Islet precursor cell (in vitro differentiated cells): Measurements from ENCODE around the gene CACFD1.
"Not testable (repeated sequence)": the region's sequence is repeated elsewhere in the genome, so short reads cannot be mapped to it uniquely, and the experiment has no call there.

ENCODE experiments used
- DNase-seq: peaks from one replicate; pipeline ENCODE4 v3.0.0-alpha.2; 2018

The CACFD1 gene

GRCh38 chr9:133441571-133441970, 18.2 kb upstream of the CACFD1 start:
- no peak for DNase-seq

GRCh38 chr9:133443248-133443647, 16.5 kb upstream of the CACFD1 start:
- DNase-seq, result no peak

GRCh38 chr9:133443982-133444381, 15.8 kb upstream of the CACFD1 start:
- DNase-seq, result no peak

GRCh38 chr9:133445293-133445969, 14.3 kb upstream of the CACFD1 start:
- no peak for DNase-seq

GRCh38 chr9:133448487-133448972, 11.2 kb upstream of the CACFD1 start:
- DNase-seq, result no peak

GRCh38 chr9:133449760-133450159, 10.0 kb upstream of the CACFD1 start:
- DNase-seq, result no peak

GRCh38 chr9:133451865-133452264, 7.9 kb upstream of the CACFD1 start:
- DNase-seq, result not testable (repeated sequence)

- no peak for DNase-seq
Observed at GRCh38 chr9:133452562-133452961, 7.2 kb upstream of the CACFD1 start.

- no peak for DNase-seq
Observed at GRCh38 chr9:133453651-133454050, 6.1 kb upstream of the CACFD1 start.

- DNase-seq, result no peak
Observed at GRCh38 chr9:133454325-133454724, 5.5 kb upstream of the CACFD1 start.

GRCh38 chr9:133454943-133455673, 4.7 kb upstream of the CACFD1 start:
- no peak for DNase-seq

GRCh38 chr9:133455936-133456335, 3.8 kb upstream of the CACFD1 start:
- DNase-seq, result no peak

- DNase-seq, result peak; percentile 73
Observed at GRCh38 chr9:133456409-133456808, 3.4 kb upstream of the CACFD1 start.

- no peak for DNase-seq
Observed at GRCh38 chr9:133457233-133457632, 2.5 kb upstream of the CACFD1 start.

- DNase-seq, result no peak
Observed at GRCh38 chr9:133457748-133458147, 2.0 kb upstream of the CACFD1 start.

GRCh38 chr9:133458643-133459312, 1.0 kb upstream of the CACFD1 start:
- no peak for DNase-seq

GRCh38 chr9:133460405-133461175, 812 bp downstream of the CACFD1 start:
- peak; percentile 83 for DNase-seq

- DNase-seq, result peak; percentile 70
Observed at GRCh38 chr9:133461975-133462374, 2.2 kb downstream of the CACFD1 start.

- DNase-seq, result no peak
Observed at GRCh38 chr9:133463234-133463863, 3.6 kb downstream of the CACFD1 start.

- no peak for DNase-seq
Observed at GRCh38 chr9:133463864-133464615, 4.3 kb downstream of the CACFD1 start.

- no peak for DNase-seq
Observed at GRCh38 chr9:133464638-133465037, 4.9 kb downstream of the CACFD1 start.

GRCh38 chr9:133465984-133466383, 6.2 kb downstream of the CACFD1 start:
- DNase-seq, result no peak
